Liver (tissue), 9 donors: Measurements from ENCODE around the gene RBBP5. TPM values are rescaled to one million over a fixed set of nuclear protein-coding genes. Genes with fewer than 3 reads are reported as not detected.

Experiments
- DNase-seq: peaks from one replicate; pipeline ENCODE4 v3.0.0-alpha.2; 2017; ENCODE audit warnings: low spot score
- H3K27ac ChIP-seq, 2 donors: one replicate each; pipeline ENCODE4 v1.7.0; 2013; ENCODE audit warnings: inconsistent platforms in 2 of 2, low read length in 2 of 2, control low read depth in 1 of 2, low read depth in 1 of 2, mild to moderate bottlenecking in 1 of 2
- H3K27me3 ChIP-seq, 4 donors: one replicate each; pipeline versions ENCODE4 v1.6.1 to v1.7.0; 2013; ENCODE audit warnings: low read length in 3 of 4, inconsistent platforms in 1 of 4, mild to moderate bottlenecking in 1 of 4, moderate library complexity in 1 of 4; ENCODE audit not compliant: control insufficient read depth in 4 of 4, insufficient read depth in 4 of 4
- H3K36me3 ChIP-seq, 4 donors: one replicate each; pipeline versions ENCODE4 v1.6.1 to v1.7.0; 2013; ENCODE audit warnings: low read length in 3 of 4, mild to moderate bottlenecking in 3 of 4, low read depth in 1 of 4, moderate library complexity in 1 of 4; ENCODE audit not compliant: control insufficient read depth in 4 of 4, insufficient read depth in 3 of 4
- H3K4me1 ChIP-seq, 4 donors: one replicate each; pipeline versions ENCODE4 v1.6.1 to v1.7.0; 2013; ENCODE audit warnings: low read length in 3 of 4, mild to moderate bottlenecking in 3 of 4, moderate library complexity in 1 of 4; ENCODE audit not compliant: control insufficient read depth in 4 of 4, insufficient read depth in 4 of 4
- H3K4me3 ChIP-seq, 3 donors: one replicate each; pipeline versions ENCODE4 v1.6.1 to v1.7.0; 2013; ENCODE audit warnings: low read length in 3 of 3, control low read depth in 1 of 3, low read depth in 1 of 3, mild to moderate bottlenecking in 1 of 3
- H3K9ac ChIP-seq, 2 donors: one replicate each; pipeline ENCODE4 v1.7.0; 2013; ENCODE audit warnings: low read length in 2 of 2, mild to moderate bottlenecking in 2 of 2, moderate library complexity in 2 of 2, control low read depth in 1 of 2, low read depth in 1 of 2
- H3K9me3 ChIP-seq, 4 donors: one replicate each; pipeline versions ENCODE4 v1.6.1 to v1.7.0; 2013; ENCODE audit warnings: low read length in 3 of 4; ENCODE audit not compliant: control insufficient read depth in 4 of 4
- EGR1 ChIP-seq, 2 donors: IDR thresholded peaks; 2 replicates each; pipeline ENCODE4 v1.6.1; 2016 to 2018; ENCODE audit warnings: antibody characterized with exemption in 2 of 2, low read depth in 2 of 2
- FOXA1 ChIP-seq: IDR thresholded peaks from 2 replicates; pipeline ENCODE4 v1.6.1; 2016; ENCODE audit warnings: antibody characterized with exemption
- GABPA ChIP-seq, 2 donors: IDR thresholded peaks in 1 of 2; conservative IDR thresholded peaks in 1 of 2; 2 replicates each; pipeline ENCODE4 v1.6.1; 2016; ENCODE audit warnings: antibody characterized with exemption in 2 of 2, mild to moderate bottlenecking in 1 of 2, moderate library complexity in 1 of 2
- HNF4A ChIP-seq, 2 donors: conservative IDR thresholded peaks; 2 replicates each; pipeline ENCODE4 v1.6.1; 2016; ENCODE audit warnings: antibody characterized with exemption in 2 of 2, mild to moderate bottlenecking in 2 of 2
- HNF4G ChIP-seq: IDR thresholded peaks from 2 replicates; pipeline ENCODE4 v1.6.1; 2016; ENCODE audit warnings: antibody characterized with exemption
- JUND ChIP-seq, 2 donors: IDR thresholded peaks; 2 replicates each; pipeline ENCODE4 v1.6.1; 2016; ENCODE audit warnings: antibody characterized with exemption in 2 of 2
- NR2F2 ChIP-seq: IDR thresholded peaks from 2 replicates; pipeline ENCODE4 v1.6.1; 2016; ENCODE audit warnings: antibody characterized with exemption
- RXRA ChIP-seq, 2 donors: IDR thresholded peaks; 2 replicates each; pipeline ENCODE4 v1.6.1; 2017 to 2018; ENCODE audit warnings: antibody characterized with exemption in 2 of 2, mild to moderate bottlenecking in 1 of 2
- TAF1 ChIP-seq: conservative IDR thresholded peaks from 2 replicates; pipeline ENCODE4 v1.6.1; 2016; ENCODE audit warnings: antibody characterized with exemption, mild to moderate bottlenecking
- YY1 ChIP-seq: IDR thresholded peaks from 2 replicates; pipeline ENCODE4 v1.6.1; 2016; ENCODE audit warnings: antibody characterized with exemption, mild to moderate bottlenecking
- WGBS: extraction: QIAGEN DNeasy Blood & Tissue Kit; methylation state at CpG from one replicate; pipeline ENCODE4 v1.1.7; 2013; 5-methylcytosine and 5-hydroxymethylcytosine counted together
- polyA plus RNA-seq, 2 donors: library from polyadenylated mRNA; stranded (reverse) in 1 of 2; unstranded in 1 of 2; fragments of 200-250 nt in 1 of 2; fragments of >200 nt in 1 of 2; fragmentation: Nextera tagmentation in 1 of 2; extraction: Ambion mirVana in 1 of 2; gene quantifications; one replicate each; pipeline versions ENCODE4 v1.2.1 to v1.2.3, GENCODE V29; 2013 to 2015
- total RNA-seq, 2 donors: library from RNA; depleted of rRNA; stranded (reverse); fragments of >200 nt; gene quantifications; one replicate each; pipeline ENCODE4 v1.2.3, GENCODE V29; 2014
- TF ChIP-seq, protein P1 (sequence below): IDR thresholded peaks from 2 replicates; pipeline ENCODE4 v1.6.1; 2016; ENCODE audit warnings: antibody characterized with exemption
- TF ChIP-seq, protein P2 (sequence below): fragments of 150-350 bp; IDR thresholded peaks from 2 replicates; pipeline ENCODE4 v1.5.1; 2017; ENCODE audit warnings: improper control_type of control experiment, low read depth, low read length; ENCODE audit not compliant: missing input control
- TF ChIP-seq, protein P3 (sequence below): IDR thresholded peaks from 2 replicates; pipeline ENCODE4 v1.6.1; 2016; ENCODE audit warnings: antibody characterized with exemption
- TF ChIP-seq, protein P4 (sequence below): IDR thresholded peaks from 2 replicates; pipeline ENCODE4 v1.6.1; 2016; ENCODE audit warnings: antibody characterized with exemption, mild to moderate bottlenecking
- donor health status: healthy.
- donor health status: healthy.
- donor health status: healthy.
- donor health status: healthy.
- donor health status: healthy.

RBBP5 gene
- total and polyA plus RNA-seq, 4 donors = 4.6 to 12.0 (median 8.5) TPM

- DNase-seq = no peak
- Histone ChIP-seq H3K27ac (no peak overlapping the region), H3K9me3 (no peaks in the 10 kb centered on the region), H3K9ac (no peak overlapping the region), H3K4me1 (no peaks in the 10 kb centered on the region), H3K4me3 (no peak overlapping the region), H3K36me3 (peaks cover 1 to 34% (median 31%) of the 10 kb centered on the region in 4 donors), H3K27me3 (no peaks in the 10 kb centered on the region)
- TF ChIP-seq, protein P1, sequence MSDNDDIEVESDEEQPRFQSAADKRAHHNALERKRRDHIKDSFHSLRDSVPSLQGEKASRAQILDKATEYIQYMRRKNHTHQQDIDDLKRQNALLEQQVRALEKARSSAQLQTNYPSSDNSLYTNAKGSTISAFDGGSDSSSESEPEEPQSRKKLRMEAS = no peak
- TF ChIP-seq NR2F2 (no peak), JUND (IDR thresholded peaks at IDR 0.05) (no peak), GABPA (IDR thresholded peaks at IDR 0.05 in 1 of 2, conservative IDR thresholded peaks at IDR 0.05 in 1 of 2) (no peak), FOXA1 (no peak)
- 98% methylated on average over 5 of the region's 5 CpGs for WGBS
These were observed 12.1 kb downstream of the RBBP5 start for GRCh38 chr1:205109711-205110110.

- no peak for DNase-seq
- H3K9ac ChIP-seq = no peak overlapping the region
- WGBS = 98% methylated on average over 1 of the region's 1 CpG
- no peaks in the 10 kb centered on the region for H3K27me3 ChIP-seq
- TF ChIP-seq, protein P2, sequence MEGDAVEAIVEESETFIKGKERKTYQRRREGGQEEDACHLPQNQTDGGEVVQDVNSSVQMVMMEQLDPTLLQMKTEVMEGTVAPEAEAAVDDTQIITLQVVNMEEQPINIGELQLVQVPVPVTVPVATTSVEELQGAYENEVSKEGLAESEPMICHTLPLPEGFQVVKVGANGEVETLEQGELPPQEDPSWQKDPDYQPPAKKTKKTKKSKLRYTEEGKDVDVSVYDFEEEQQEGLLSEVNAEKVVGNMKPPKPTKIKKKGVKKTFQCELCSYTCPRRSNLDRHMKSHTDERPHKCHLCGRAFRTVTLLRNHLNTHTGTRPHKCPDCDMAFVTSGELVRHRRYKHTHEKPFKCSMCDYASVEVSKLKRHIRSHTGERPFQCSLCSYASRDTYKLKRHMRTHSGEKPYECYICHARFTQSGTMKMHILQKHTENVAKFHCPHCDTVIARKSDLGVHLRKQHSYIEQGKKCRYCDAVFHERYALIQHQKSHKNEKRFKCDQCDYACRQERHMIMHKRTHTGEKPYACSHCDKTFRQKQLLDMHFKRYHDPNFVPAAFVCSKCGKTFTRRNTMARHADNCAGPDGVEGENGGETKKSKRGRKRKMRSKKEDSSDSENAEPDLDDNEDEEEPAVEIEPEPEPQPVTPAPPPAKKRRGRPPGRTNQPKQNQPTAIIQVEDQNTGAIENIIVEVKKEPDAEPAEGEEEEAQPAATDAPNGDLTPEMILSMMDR = no peak
- TF ChIP-seq RXRA (IDR thresholded peaks at IDR 0.05) (no peak), JUND (IDR thresholded peaks at IDR 0.05) (no peak), HNF4G (no peak), HNF4A (conservative IDR thresholded peaks at IDR 0.05) (no peak), FOXA1 (no peak), EGR1 (IDR thresholded peaks at IDR 0.05; ENCODE audit: low read depth in 2 of 2) (no peak), TAF1 (no peak), GABPA (IDR thresholded peaks at IDR 0.05 in 1 of 2, conservative IDR thresholded peaks at IDR 0.05 in 1 of 2) (no peak), YY1 (no peak)
- TF ChIP-seq, protein P3, sequence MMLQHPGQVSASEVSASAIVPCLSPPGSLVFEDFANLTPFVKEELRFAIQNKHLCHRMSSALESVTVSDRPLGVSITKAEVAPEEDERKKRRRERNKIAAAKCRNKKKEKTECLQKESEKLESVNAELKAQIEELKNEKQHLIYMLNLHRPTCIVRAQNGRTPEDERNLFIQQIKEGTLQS = no peak
- TF ChIP-seq, protein P1 = no peak
- TF ChIP-seq, protein P4, sequence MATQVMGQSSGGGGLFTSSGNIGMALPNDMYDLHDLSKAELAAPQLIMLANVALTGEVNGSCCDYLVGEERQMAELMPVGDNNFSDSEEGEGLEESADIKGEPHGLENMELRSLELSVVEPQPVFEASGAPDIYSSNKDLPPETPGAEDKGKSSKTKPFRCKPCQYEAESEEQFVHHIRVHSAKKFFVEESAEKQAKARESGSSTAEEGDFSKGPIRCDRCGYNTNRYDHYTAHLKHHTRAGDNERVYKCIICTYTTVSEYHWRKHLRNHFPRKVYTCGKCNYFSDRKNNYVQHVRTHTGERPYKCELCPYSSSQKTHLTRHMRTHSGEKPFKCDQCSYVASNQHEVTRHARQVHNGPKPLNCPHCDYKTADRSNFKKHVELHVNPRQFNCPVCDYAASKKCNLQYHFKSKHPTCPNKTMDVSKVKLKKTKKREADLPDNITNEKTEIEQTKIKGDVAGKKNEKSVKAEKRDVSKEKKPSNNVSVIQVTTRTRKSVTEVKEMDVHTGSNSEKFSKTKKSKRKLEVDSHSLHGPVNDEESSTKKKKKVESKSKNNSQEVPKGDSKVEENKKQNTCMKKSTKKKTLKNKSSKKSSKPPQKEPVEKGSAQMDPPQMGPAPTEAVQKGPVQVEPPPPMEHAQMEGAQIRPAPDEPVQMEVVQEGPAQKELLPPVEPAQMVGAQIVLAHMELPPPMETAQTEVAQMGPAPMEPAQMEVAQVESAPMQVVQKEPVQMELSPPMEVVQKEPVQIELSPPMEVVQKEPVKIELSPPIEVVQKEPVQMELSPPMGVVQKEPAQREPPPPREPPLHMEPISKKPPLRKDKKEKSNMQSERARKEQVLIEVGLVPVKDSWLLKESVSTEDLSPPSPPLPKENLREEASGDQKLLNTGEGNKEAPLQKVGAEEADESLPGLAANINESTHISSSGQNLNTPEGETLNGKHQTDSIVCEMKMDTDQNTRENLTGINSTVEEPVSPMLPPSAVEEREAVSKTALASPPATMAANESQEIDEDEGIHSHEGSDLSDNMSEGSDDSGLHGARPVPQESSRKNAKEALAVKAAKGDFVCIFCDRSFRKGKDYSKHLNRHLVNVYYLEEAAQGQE = no peak
- H3K9me3 ChIP-seq = no peaks in the 10 kb centered on the region
- no peaks in the 10 kb centered on the region for H3K4me1 ChIP-seq
- peaks cover 3 to 33% (median 29%) of the 10 kb centered on the region in 4 donors for H3K36me3 ChIP-seq
- H3K27ac ChIP-seq = no peak overlapping the region
- no peak overlapping the region for H3K4me3 ChIP-seq
These were observed 12.5 kb downstream of the RBBP5 start for GRCh38 chr1:205109269-205109668.
